T-helper 17 cell (primary cell): ENCODE results near the gene GSG1. TPM values are rescaled to one million over a fixed set of nuclear protein-coding genes. Genes with fewer than 3 reads are reported as not detected.

Source experiments
- ATAC-seq: fragments of 150-1000 bp; cut with Tn5 transposase; 2 replicates; pipeline ENCODE4 v1.10.0; 2021; ENCODE audit warnings: mild to moderate bottlenecking, moderate library complexity
- DNase-seq, 3 donors: peaks; one replicate each; pipeline versions ENCODE4 v3.0.0 to v3.0.0-alpha.2; 2020 to 2021
- H3K9me3 ChIP-seq: one replicate; pipeline ENCODE4 v1.7.0; 2013; ENCODE audit warnings: low read length, mild to moderate bottlenecking; ENCODE audit not compliant: control insufficient read depth, poor library complexity, severe bottlenecking
- H3K27ac Mint-ChIP-seq: one replicate; pipeline ENCODE4 v1.8.0; 2022; ENCODE audit warnings: mild to moderate bottlenecking, moderate library complexity, mixed read lengths
- H3K27me3 Mint-ChIP-seq: one replicate; pipeline ENCODE4 v1.8.0; 2022; ENCODE audit warnings: mixed read lengths
- H3K36me3 Mint-ChIP-seq: one replicate; pipeline ENCODE4 v1.8.0; 2022; ENCODE audit warnings: low read depth, mixed read lengths
- H3K4me1 Mint-ChIP-seq: one replicate; pipeline ENCODE4 v1.8.0; 2022; ENCODE audit warnings: mild to moderate bottlenecking, mixed read lengths
- H3K4me3 Mint-ChIP-seq: one replicate; pipeline ENCODE4 v1.8.0; 2022; ENCODE audit warnings: mild to moderate bottlenecking, moderate library complexity, mixed read lengths
- total RNA-seq, 4 donors: library from RNA in 2 of 4; stranded (reverse) in 2 of 4; gene quantifications; one replicate each; pipeline ENCODE4 v1.2.3 and lab custom pipeline; 2022 to 2026

Gene GSG1
- total RNA-seq, 2 donors from 2014 or later = not detected

- no peaks in the 10 kb centered on the region for H3K9me3 ChIP-seq
- DNase-seq = no peak
- Mint-ChIP-seq H3K4me3 (no peak overlapping the region), H3K4me1 (peaks cover 6% of the 10 kb centered on the region), H3K27ac (no peak overlapping the region), H3K27me3 (peaks cover 33% of the 10 kb centered on the region), H3K36me3 (peaks cover 5% of the 10 kb centered on the region)
- no peak for ATAC-seq
Observed at GRCh38 chr12:13133886-13134285, 30.4 kb upstream of the GSG1 start.

- Mint-ChIP-seq H3K36me3 (peaks cover 3% of the 10 kb centered on the region), H3K4me3 (no peak overlapping the region), H3K4me1 (peaks cover 6% of the 10 kb centered on the region), H3K27me3 (peaks cover 41% of the 10 kb centered on the region), H3K27ac (peak overlapping the region; percentile 27)
- no peaks in the 10 kb centered on the region for H3K9me3 ChIP-seq
- no peak for ATAC-seq
- DNase-seq = no peak
Observed at GRCh38 chr12:13130981-13131380, 27.5 kb upstream of the GSG1 start.

DNA sequence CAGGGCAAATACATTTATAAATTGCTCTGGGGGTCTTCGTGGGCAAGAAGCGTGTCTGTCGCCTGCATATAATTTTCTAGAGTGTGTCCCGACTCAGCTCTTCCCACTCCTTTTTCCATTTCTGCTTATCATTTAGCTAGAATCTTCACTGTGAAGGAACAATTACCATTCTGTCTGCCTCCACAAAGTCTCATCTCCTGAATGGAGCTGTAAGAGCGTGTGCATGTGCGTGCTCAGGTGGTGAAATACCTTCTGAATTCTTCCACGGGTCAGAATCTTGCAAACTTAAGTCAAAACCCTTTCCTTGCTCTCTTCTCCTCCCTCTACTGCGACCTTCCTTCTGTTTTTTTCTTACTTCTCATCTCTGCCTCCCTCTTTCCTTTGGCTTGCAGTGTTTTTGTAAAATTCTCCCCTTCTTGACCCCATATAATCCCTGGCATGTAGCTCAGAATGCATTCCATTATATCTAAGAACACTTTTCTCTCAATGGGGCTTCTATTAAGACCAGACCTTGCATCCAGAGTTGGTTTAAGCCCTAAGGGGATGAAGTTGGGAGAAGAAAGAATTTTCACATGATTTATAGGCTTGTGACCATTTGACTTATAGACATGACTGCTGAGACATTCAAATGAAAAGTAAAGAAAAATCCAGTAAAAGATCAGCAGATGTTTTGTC lies 25.0 kb upstream of the GSG1 start:
- H3K9me3 ChIP-seq = no peaks in the 10 kb centered on the region
- peaks cover 3% of the 10 kb centered on the region for H3K36me3 Mint-ChIP-seq
- ATAC-seq = no peak
- no peak overlapping the region for H3K27ac Mint-ChIP-seq
- DNase-seq = no peak
- H3K4me1 Mint-ChIP-seq = peaks cover 6% of the 10 kb centered on the region
- H3K4me3 Mint-ChIP-seq = no peak overlapping the region
- peaks cover 31% of the 10 kb centered on the region for H3K27me3 Mint-ChIP-seq

- peaks cover 3% of the 10 kb centered on the region for H3K36me3 Mint-ChIP-seq
- DNase-seq (no peak), ATAC-seq (no peak)
- peaks cover 29% of the 10 kb centered on the region for H3K27me3 Mint-ChIP-seq
- no peaks in the 10 kb centered on the region for H3K9me3 ChIP-seq
- H3K4me3 Mint-ChIP-seq = no peak overlapping the region
- peaks cover 6% of the 10 kb centered on the region for H3K4me1 Mint-ChIP-seq
- no peak overlapping the region for H3K27ac Mint-ChIP-seq
Observed at GRCh38 chr12:13127444-13127843, 24.0 kb upstream of the GSG1 start.

DNA sequence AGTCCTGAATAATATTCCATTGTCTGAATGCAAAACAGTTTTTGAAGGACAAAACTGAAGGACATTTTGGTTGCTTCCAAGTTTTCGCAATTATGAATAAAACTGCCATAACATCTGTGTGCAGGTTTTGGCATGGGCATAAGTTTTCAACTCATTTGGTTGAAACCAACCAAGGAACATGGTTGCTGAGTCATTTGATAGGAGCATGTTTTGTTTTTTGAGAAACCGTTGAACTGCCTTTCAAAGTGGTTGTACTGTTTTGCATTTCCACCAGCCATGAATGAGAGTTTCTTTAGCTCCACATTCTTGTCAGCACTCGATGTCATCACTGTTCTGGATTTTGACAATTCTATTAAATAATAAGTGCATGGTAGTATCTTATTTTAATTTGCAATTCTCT lies 23.0 kb upstream of the GSG1 start:
- H3K9me3 ChIP-seq = no peaks in the 10 kb centered on the region
- Mint-ChIP-seq H3K4me3 (no peak overlapping the region), H3K4me1 (peaks cover 3% of the 10 kb centered on the region), H3K27me3 (peaks cover 23% of the 10 kb centered on the region), H3K36me3 (peaks cover 3% of the 10 kb centered on the region), H3K27ac (no peak overlapping the region)
- no peak for DNase-seq
- no peak for ATAC-seq

GRCh38 chr12:13125996-13126395 lies 22.5 kb upstream of the GSG1 start:
- Mint-ChIP-seq H3K4me1 (peaks cover 3% of the 10 kb centered on the region), H3K27me3 (peaks cover 21% of the 10 kb centered on the region), H3K36me3 (peaks cover 3% of the 10 kb centered on the region), H3K27ac (no peak overlapping the region), H3K4me3 (no peak overlapping the region)
- ATAC-seq = no peak
- no peak for DNase-seq
- no peaks in the 10 kb centered on the region for H3K9me3 ChIP-seq

DNA sequence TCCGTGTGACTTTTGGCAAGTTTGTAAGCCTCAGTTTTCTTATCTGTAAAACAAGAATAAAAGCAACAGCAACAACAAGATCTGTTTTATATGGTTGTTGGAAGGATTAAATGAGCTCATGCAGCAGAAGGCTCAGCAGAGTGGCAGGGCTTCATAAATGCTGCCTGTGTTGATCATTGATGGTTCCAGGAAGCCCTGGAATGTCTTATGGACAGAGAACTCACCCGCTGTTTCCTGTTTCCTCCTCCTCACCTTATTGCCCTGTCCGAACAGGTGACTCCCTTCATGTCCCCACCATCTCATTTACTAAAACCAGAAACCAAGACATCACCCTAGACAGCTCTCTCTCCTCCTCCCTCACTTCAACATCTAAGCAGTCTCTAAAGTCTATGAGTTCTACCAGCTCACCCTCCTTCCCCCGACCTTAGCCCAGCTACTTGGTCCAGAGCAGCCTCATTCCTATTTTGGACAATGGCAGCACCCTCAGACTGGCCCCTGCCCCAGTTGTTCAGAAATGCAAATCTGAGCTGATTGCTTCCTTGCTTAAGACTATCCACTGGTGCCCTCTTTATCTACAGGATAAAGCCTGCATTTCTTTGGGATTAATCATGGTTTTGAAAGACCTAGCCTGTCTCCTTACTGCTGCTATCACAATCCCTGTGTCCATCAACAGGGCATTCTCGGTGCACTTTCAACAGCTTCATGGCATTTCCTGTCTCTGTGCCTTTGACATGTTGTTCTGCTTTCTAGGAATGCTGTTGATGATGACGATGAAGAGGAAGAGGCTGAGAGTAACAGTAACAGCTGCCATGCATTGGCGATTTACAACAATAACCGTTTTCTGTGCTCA lies 21.4 kb upstream of the GSG1 start:
- no peaks in the 10 kb centered on the region for H3K9me3 ChIP-seq
- DNase-seq = no peak
- Mint-ChIP-seq H3K4me1 (peaks cover 2% of the 10 kb centered on the region), H3K27me3 (peaks cover 13% of the 10 kb centered on the region), H3K4me3 (no peak overlapping the region), H3K36me3 (no peaks in the 10 kb centered on the region), H3K27ac (no peak overlapping the region)
- ATAC-seq = no peak

DNA sequence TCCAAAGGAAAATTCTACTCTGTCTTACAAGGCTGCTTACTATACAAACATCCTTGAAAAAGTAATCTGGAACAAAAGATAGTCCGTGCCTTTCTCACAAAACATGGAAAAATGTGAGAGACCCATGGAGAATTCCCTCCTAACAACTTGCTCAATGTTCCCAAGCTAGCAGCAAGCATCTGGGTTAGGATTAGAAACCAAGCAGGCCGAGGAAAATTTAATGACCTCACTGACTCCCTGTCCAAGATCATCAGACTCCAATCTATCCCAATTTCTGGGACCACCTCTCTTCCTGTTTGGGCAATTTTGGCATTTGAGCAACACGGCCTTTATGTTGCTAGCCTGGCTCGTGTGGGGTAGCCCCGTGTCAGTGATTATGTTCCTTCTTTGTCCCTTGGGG lies 18.1 kb upstream of the GSG1 start:
- no peak overlapping the region for H3K4me3 Mint-ChIP-seq
- DNase-seq (no peak), ATAC-seq (no peak)
- no peaks in the 10 kb centered on the region for H3K36me3 Mint-ChIP-seq
- H3K27me3 Mint-ChIP-seq = peaks cover 7% of the 10 kb centered on the region
- no peaks in the 10 kb centered on the region for H3K9me3 ChIP-seq
- no peak overlapping the region for H3K27ac Mint-ChIP-seq
- H3K4me1 Mint-ChIP-seq = peaks cover 2% of the 10 kb centered on the region

- Mint-ChIP-seq H3K27me3 (peaks cover 18% of the 10 kb centered on the region), H3K4me3 (no peak overlapping the region), H3K27ac (no peak overlapping the region), H3K36me3 (peaks cover 2% of the 10 kb centered on the region), H3K4me1 (peaks cover 4% of the 10 kb centered on the region)
- no peaks in the 10 kb centered on the region for H3K9me3 ChIP-seq
- DNase-seq (no peak), ATAC-seq (no peak)
Observed at GRCh38 chr12:13120413-13120812, 16.9 kb upstream of the GSG1 start.

- H3K4me1 Mint-ChIP-seq = peaks cover 4% of the 10 kb centered on the region
- peaks cover 2% of the 10 kb centered on the region for H3K36me3 Mint-ChIP-seq
- no peak overlapping the region for H3K27ac Mint-ChIP-seq
- ATAC-seq = no peak
- H3K9me3 ChIP-seq = no peaks in the 10 kb centered on the region
- no peak overlapping the region for H3K4me3 Mint-ChIP-seq
- DNase-seq = no peak
- peaks cover 24% of the 10 kb centered on the region for H3K27me3 Mint-ChIP-seq
Observed at GRCh38 chr12:13119826-13120225, 16.4 kb upstream of the GSG1 start.

GRCh38 chr12:13117029-13117428 lies 13.6 kb upstream of the GSG1 start:
- H3K36me3 Mint-ChIP-seq = peaks cover 2% of the 10 kb centered on the region
- H3K27ac Mint-ChIP-seq = no peak overlapping the region
- peaks cover 42% of the 10 kb centered on the region for H3K27me3 Mint-ChIP-seq
- H3K9me3 ChIP-seq = no peaks in the 10 kb centered on the region
- peaks cover 4% of the 10 kb centered on the region for H3K4me1 Mint-ChIP-seq
- no peak overlapping the region for H3K4me3 Mint-ChIP-seq
- ATAC-seq (no peak), DNase-seq (no peak)

DNA sequence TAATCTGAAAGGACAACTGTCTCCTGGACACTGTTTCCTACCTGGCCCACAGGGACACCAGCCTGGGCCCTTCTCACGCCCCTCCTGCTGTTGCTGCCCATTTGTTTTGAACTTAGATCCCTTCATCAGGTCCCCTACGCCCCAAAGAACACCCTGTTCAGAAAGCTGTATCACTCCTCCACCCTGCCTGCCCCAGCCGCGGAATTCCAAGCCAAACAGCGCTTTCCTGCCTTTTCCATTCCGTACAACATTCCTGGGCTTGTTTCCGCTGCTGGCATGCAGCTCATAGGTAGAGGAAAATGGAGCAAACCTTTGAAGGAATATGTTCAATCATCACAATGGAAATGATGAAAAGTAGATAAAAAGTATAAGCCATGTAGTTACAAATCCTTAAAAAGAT lies 12.8 kb upstream of the GSG1 start:
- Mint-ChIP-seq H3K27ac (no peak overlapping the region), H3K4me3 (no peak overlapping the region), H3K27me3 (peaks cover 42% of the 10 kb centered on the region), H3K36me3 (peaks cover 2% of the 10 kb centered on the region), H3K4me1 (peaks cover 4% of the 10 kb centered on the region)
- ATAC-seq (no peak), DNase-seq (no peak)
- H3K9me3 ChIP-seq = no peaks in the 10 kb centered on the region

GRCh38 chr12:13114251-13115052 lies 11.0 kb upstream of the GSG1 start:
- H3K4me1 Mint-ChIP-seq = peaks cover 2% of the 10 kb centered on the region
- ATAC-seq = no peak
- no peak overlapping the region for H3K4me3 Mint-ChIP-seq
- H3K9me3 ChIP-seq = no peaks in the 10 kb centered on the region
- H3K27ac Mint-ChIP-seq = no peak overlapping the region
- H3K27me3 Mint-ChIP-seq = peaks cover 42% of the 10 kb centered on the region
- no peak for DNase-seq
- H3K36me3 Mint-ChIP-seq = peaks cover 2% of the 10 kb centered on the region
